KMS-11 (cell line): ENCODE data around the gene CA5B.
"Not testable (repeated sequence)": the region's sequence is repeated elsewhere in the genome, so short reads cannot be mapped to it uniquely, and the experiment has no call there.

Experiments
- H2AFZ ChIP-seq: fragments of 200-600 bp; sonication (generic); 2 replicates; pipeline ENCODE4 v1.6.1; 2016; ENCODE audit warnings: antibody characterized with exemption, mixed run types, low read depth
- H3K27ac ChIP-seq: fragments of 200-600 bp; sonication (generic); 2 replicates; pipeline ENCODE4 v1.6.1; 2016; ENCODE audit warnings: mild to moderate bottlenecking, mixed run types
- H3K27me3 ChIP-seq: fragments of 200-600 bp; sonication (generic); 2 replicates; pipeline ENCODE4 v1.6.1; 2017; ENCODE audit warnings: mild to moderate bottlenecking, low read depth, mixed run types, moderate library complexity; ENCODE audit not compliant: insufficient read depth
- H3K36me3 ChIP-seq: fragments of 200-600 bp; sonication (generic); 2 replicates; pipeline ENCODE4 v1.6.1; 2017; ENCODE audit warnings: mild to moderate bottlenecking, mixed run types; ENCODE audit not compliant: insufficient read depth
- H3K4me1 ChIP-seq: fragments of 200-600 bp; sonication (generic); 2 replicates; pipeline ENCODE4 v1.6.1; 2016; ENCODE audit warnings: mild to moderate bottlenecking, low read depth, mixed run types; ENCODE audit not compliant: poor library complexity, severe bottlenecking
- H3K4me2 ChIP-seq: fragments of 200-600 bp; sonication (generic); 2 replicates; pipeline ENCODE4 v1.7.0; 2016; ENCODE audit warnings: mild to moderate bottlenecking, mixed run types
- H3K4me3 ChIP-seq: fragments of 200-600 bp; sonication (generic); IDR thresholded peaks from 2 replicates; pipeline ENCODE4 v1.6.1; 2017; ENCODE audit warnings: low read depth, low read length, mixed read lengths; ENCODE audit not compliant: insufficient read depth
- H3K79me2 ChIP-seq: fragments of 200-600 bp; sonication (generic); 2 replicates; pipeline ENCODE4 v1.6.1; 2016; ENCODE audit warnings: low read depth, mixed run types; ENCODE audit not compliant: insufficient read depth
- H3K9ac ChIP-seq: fragments of 200-600 bp; sonication (generic); 2 replicates; pipeline ENCODE4 v1.6.1; 2016; ENCODE audit warnings: mild to moderate bottlenecking, mixed run types
- H4K20me1 ChIP-seq: fragments of 200-600 bp; sonication (generic); 2 replicates; pipeline ENCODE4 v1.6.1; 2016; ENCODE audit warnings: mild to moderate bottlenecking, mixed run types; ENCODE audit not compliant: insufficient read depth
- TF ChIP-seq, protein P1 (sequence below): fragments of 200-600 bp; sonication (generic); conservative IDR thresholded peaks from 2 replicates; pipeline ENCODE4 v1.6.1; 2017; ENCODE audit warnings: low read depth, mild to moderate bottlenecking, antibody characterized with exemption, low read length, moderate library complexity, mixed read lengths

CA5B gene

DNA sequence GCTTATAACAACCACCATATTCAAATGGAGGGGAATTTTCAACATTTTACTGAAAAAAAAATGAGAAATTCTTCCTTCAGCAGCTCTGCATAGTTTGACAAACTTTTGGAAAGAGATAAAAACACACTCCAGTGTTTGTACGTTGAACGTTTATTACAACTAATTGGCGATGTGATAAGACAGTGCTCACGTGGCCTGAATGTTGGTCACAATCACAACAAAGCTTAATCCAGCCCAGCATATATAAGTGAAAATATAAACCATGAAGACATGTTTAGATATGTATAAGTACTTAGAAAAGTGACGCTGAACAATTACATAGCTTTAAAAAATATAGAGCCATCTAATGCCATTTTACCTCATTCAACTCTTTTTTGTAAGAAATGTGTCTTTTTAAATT, 87.9 kb downstream of the CA5B start:
- no peak overlapping the region for H3K4me2 ChIP-seq
- TF ChIP-seq, protein P1, sequence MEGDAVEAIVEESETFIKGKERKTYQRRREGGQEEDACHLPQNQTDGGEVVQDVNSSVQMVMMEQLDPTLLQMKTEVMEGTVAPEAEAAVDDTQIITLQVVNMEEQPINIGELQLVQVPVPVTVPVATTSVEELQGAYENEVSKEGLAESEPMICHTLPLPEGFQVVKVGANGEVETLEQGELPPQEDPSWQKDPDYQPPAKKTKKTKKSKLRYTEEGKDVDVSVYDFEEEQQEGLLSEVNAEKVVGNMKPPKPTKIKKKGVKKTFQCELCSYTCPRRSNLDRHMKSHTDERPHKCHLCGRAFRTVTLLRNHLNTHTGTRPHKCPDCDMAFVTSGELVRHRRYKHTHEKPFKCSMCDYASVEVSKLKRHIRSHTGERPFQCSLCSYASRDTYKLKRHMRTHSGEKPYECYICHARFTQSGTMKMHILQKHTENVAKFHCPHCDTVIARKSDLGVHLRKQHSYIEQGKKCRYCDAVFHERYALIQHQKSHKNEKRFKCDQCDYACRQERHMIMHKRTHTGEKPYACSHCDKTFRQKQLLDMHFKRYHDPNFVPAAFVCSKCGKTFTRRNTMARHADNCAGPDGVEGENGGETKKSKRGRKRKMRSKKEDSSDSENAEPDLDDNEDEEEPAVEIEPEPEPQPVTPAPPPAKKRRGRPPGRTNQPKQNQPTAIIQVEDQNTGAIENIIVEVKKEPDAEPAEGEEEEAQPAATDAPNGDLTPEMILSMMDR = no peak
- H3K36me3 ChIP-seq = no peaks in the 10 kb centered on the region
- no peak overlapping the region for H2AFZ ChIP-seq
- no peaks in the 10 kb centered on the region for H3K27me3 ChIP-seq
- no peak overlapping the region for H3K9ac ChIP-seq
- no peaks in the 10 kb centered on the region for H3K4me1 ChIP-seq
- no peak overlapping the region for H3K27ac ChIP-seq
- H3K4me3 ChIP-seq = no peak overlapping the region
- no peaks in the 10 kb centered on the region for H4K20me1 ChIP-seq
- H3K79me2 ChIP-seq = no peaks in the 10 kb centered on the region

DNA sequence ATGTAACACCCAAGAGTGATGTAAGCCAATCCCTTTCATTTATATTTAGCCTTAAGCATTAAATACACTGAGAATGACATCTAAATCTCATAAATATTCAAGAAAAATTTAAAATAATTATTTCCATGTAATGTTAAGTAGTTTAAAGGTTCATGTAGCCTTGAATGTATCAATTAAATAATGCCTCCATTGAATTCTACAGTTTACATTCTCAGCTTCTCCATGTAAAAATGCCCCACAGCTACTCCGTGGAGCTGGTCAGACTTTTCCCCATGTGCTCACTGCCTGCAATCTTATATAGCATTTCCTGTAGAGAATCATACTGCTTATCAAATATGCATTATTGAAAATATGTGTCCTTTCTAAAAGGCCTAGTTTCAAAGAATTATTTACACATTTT, 91.1 kb downstream of the CA5B start:
- Histone ChIP-seq H3K79me2 (no peaks in the 10 kb centered on the region), H3K27ac (no peak overlapping the region), H3K27me3 (no peaks in the 10 kb centered on the region), H4K20me1 (no peaks in the 10 kb centered on the region), H3K36me3 (no peaks in the 10 kb centered on the region), H3K4me3 (no peak overlapping the region), H3K9ac (no peak overlapping the region), H3K4me1 (no peaks in the 10 kb centered on the region), H2AFZ (no peak overlapping the region), H3K4me2 (no peak overlapping the region)
- TF ChIP-seq, protein P1 = no peak

DNA sequence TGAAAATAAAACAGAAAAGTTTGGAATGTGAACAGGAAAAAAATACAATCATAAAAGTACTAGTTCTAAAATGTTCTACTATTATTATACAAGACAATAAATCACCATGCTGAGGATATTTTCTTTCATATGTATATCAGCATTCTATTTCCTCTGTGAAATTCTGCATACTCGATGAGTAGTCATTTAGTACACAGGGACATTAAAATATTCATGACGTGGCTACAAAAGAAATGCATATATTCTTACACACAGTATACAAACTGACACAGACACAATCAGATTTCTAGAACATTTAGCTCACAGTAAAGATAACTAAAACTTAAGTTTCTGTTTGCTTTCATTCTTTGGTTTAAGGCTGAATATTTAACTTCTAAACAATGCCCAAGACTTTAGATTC, 93.3 kb downstream of the CA5B start:
- not testable (repeated sequence) for H3K4me1 ChIP-seq, H3K36me3 ChIP-seq, H3K27ac ChIP-seq, H3K4me3 ChIP-seq, H2AFZ ChIP-seq, H3K79me2 ChIP-seq, H3K4me2 ChIP-seq, H4K20me1 ChIP-seq, H3K9ac ChIP-seq, H3K27me3 ChIP-seq

DNA sequence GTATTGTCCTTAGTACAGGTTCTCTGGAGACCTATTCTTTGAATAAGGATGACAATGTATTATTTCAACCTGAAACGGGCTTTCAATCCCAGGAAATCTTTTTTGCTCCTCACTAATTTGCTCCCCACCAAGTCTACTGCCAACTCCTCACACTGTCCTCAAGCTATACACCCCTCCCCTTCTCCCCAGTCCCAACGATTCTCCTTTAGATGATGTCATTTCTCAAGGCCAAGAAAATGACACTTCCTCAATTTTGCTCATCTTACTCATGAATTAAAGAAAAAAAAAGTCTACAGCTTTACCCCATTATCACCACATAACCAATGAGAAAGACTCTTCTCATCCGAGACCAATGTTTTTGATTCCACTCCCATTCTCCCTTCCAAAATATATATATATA, 96.0 kb downstream of the CA5B start:
- Histone ChIP-seq H3K27ac (no peak overlapping the region), H3K27me3 (no peaks in the 10 kb centered on the region), H2AFZ (no peak overlapping the region), H3K9ac (no peak overlapping the region), H4K20me1 (no peaks in the 10 kb centered on the region), H3K36me3 (no peaks in the 10 kb centered on the region), H3K79me2 (no peaks in the 10 kb centered on the region), H3K4me3 (no peak overlapping the region), H3K4me2 (no peak overlapping the region), H3K4me1 (no peaks in the 10 kb centered on the region)
- TF ChIP-seq, protein P1 = no peak

DNA sequence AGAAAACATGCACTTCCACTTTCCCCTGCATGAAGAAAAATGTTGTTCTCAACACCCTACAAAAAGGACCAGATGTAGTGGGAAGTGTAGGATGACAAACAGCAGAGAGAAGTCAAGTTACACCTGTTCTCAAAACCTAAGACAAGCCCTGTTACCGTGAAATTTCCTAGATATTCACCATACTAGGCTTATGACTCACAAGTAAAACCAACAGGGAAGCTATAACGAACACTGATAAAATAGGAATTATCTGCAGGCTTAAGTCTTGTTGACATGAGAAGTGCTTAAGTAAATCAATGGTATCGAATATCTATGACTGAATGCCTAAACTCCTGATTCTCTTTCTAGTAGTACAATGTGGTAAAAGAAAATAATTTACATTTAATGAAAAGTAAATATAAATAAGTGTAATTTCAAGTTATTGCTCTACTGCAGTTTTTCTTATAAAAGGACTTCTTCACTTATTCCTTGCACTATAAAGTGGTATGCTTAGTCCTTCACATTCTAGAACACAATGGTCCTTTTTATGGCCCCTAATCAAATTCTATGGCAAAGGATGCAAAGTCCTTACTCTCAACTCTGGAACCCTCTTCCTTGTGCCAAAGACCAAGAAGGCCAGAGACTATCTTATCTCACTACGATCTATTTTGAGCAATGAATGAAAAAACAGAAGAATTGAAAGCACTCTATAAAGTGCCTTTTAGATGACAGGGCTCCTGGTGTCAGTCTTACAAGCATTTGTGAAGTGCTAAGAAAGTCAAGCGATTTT, 96.9 kb downstream of the CA5B start:
- H3K4me1 ChIP-seq = no peaks in the 10 kb centered on the region
- no peak overlapping the region for H2AFZ ChIP-seq
- TF ChIP-seq, protein P1 = no peak
- no peaks in the 10 kb centered on the region for H3K27me3 ChIP-seq
- no peak overlapping the region for H3K4me3 ChIP-seq
- no peaks in the 10 kb centered on the region for H4K20me1 ChIP-seq
- no peak overlapping the region for H3K9ac ChIP-seq
- no peak overlapping the region for H3K4me2 ChIP-seq
- no peaks in the 10 kb centered on the region for H3K36me3 ChIP-seq
- no peak overlapping the region for H3K27ac ChIP-seq
- no peaks in the 10 kb centered on the region for H3K79me2 ChIP-seq
